ENCODE results near the gene GPATCH3. TPM values are rescaled to one million over a fixed set of nuclear protein-coding genes. Genes with fewer than 3 reads are reported as not detected.
"Not testable (repeated sequence)": the region's sequence is repeated elsewhere in the genome, so short reads cannot be mapped to it uniquely, and the experiment has no call there.

GPATCH3 gene
- total RNA-seq, 1 donor from 2014 or later: 7.9 TPM

DNA sequence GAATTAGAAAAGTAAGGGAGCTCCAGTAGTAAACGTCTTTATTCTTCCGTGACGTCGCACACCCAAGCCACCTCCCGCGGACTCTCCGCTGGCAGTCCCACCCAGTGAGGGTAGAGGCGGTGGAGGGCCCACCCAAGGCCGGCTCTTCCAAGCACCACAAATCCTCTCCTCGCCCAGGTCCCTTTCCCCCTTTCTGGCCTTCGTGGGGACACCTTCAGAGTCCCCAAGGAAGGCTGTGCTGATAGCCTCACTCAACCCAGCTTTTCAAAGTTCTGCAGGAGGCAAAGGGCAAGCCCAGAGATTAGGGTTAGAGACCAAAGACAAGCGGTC, 9.8 kb downstream of the GPATCH3 start:
- Histone ChIP-seq H3K4me3 (peak overlapping the region; percentile 93), H3K4me1 (peaks cover 45% of the 10 kb centered on the region), H3K36me3 (peaks cover 76% of the 10 kb centered on the region), H3K27ac (replicated peaks) (peak overlapping the region; percentile 90), H3K27me3 (ENCODE audit: low read depth) (no peaks in the 10 kb centered on the region), H3K9me3 (replicated peaks) (no peaks in the 10 kb centered on the region)
- DNase-seq: no peak
- TF ChIP-seq CTCF (IDR thresholded peaks at IDR 0.05; ENCODE audit: borderline replicate concordance): no peak
- intact Hi-C loops (cut with micrococcal nuclease): no loop called here

DNA sequence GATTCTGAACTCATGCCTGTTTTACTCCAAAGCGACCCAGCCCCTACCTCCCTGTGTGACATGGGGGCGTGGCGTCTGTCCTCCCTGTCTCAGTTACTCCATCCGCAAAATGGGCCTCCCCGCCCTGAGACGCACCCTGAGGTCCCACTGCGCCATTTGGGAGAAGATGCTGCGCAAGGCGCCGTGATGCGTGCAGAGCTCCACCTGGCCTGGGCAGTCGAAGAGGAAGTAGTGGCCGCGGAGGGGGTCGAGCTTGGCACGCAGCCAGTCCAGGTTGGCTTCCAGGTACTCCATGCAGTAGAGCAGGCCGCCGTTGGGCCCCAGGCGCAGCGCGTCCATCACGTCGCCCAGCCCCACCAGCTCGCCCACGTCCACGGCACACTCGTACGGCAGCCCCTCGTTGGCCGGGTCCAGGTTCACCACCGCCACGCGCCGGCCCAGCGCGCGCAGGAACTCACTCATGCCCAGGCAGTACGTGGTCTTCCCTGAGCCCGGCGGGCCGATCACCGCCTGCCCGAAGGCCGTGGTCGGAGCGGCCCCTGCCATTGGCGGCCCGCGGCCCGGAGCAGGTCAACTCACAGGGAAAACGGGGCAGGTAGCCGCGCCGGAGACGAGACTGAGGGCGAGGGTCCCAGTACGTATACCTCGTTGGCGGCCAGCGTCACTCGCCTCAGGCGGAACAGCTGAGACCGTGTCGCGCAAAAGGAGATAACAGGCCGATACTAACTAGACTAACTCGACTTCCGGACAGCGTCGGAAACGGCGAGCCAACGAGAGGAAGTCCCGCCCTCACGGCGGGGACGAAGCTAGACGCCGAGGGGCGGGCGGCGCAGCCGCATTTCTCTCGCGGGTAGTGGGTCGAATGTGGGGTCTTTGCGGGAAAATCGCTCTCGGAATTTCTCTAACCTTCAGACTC, 10.5 kb downstream of the GPATCH3 start, which contains the start of gene GPN2:
TSS of gene GPN2 (minus strand) at position 733 of the 916 bp plus-strand sequence. CDS start at position 546, 187 bp downstream.
- H3K27me3 ChIP-seq (ENCODE audit: low read depth): no peaks in the 10 kb centered on the region
- DNase-seq: peak; percentile 80
- no peak for TF ChIP-seq CTCF (IDR thresholded peaks at IDR 0.05; ENCODE audit: borderline replicate concordance)
- peaks cover 76% of the 10 kb centered on the region for H3K36me3 ChIP-seq
- H3K9me3 ChIP-seq (replicated peaks): no peaks in the 10 kb centered on the region
- H3K4me3 ChIP-seq: peak within 1 kb of the TSS; percentile 93
- peaks cover 43% of the 10 kb centered on the region for H3K4me1 ChIP-seq
- peak within 1 kb of the TSS; percentile 90 for H3K27ac ChIP-seq (replicated peaks)
- intact Hi-C loops (cut with micrococcal nuclease): no loop called here

DNA sequence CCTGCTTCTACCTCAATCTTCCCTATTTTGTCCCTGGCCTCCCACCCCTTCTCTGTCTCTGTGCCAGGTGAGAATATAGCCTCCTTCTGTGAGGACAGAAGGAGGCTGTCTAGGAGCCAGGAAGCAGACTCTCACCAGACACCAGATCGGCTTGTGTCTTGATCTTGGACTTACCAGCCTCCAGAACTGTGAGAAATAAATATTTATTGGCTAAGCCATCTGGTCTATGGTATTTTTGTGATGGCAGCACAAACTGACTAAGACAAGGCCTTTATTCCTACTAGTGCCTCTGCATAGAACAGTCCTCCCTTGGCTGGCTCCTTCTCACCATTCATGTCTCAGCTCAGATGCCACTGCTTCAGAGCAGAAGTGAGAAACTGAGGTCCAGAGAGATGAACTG, 12.0 kb downstream of the GPATCH3 start:
- peak overlapping the region; percentile 26 for H3K27ac ChIP-seq (replicated peaks)
- no peak for DNase-seq
- no peak for TF ChIP-seq CTCF (IDR thresholded peaks at IDR 0.05; ENCODE audit: borderline replicate concordance)
- H3K36me3 ChIP-seq: peaks cover 76% of the 10 kb centered on the region
- H3K9me3 ChIP-seq (replicated peaks): no peaks in the 10 kb centered on the region
- peaks cover 43% of the 10 kb centered on the region for H3K4me1 ChIP-seq
- intact Hi-C loops (cut with micrococcal nuclease): no loop called here
- no peak overlapping the region for H3K4me3 ChIP-seq
- no peaks in the 10 kb centered on the region for H3K27me3 ChIP-seq (ENCODE audit: low read depth)

GRCh38 chr1:26887125-26887524, 13.1 kb downstream of the GPATCH3 start:
- peak overlapping the region; percentile 28 for H3K27ac ChIP-seq (replicated peaks)
- intact Hi-C loops (cut with micrococcal nuclease): no loop called here
- no peaks in the 10 kb centered on the region for H3K27me3 ChIP-seq (ENCODE audit: low read depth)
- peaks cover 43% of the 10 kb centered on the region for H3K4me1 ChIP-seq
- no peak overlapping the region for H3K4me3 ChIP-seq
- peaks cover 76% of the 10 kb centered on the region for H3K36me3 ChIP-seq
- DNase-seq: no peak
- no peaks in the 10 kb centered on the region for H3K9me3 ChIP-seq (replicated peaks)
- peak; percentile 44 for TF ChIP-seq CTCF (IDR thresholded peaks at IDR 0.05; ENCODE audit: borderline replicate concordance)

DNA sequence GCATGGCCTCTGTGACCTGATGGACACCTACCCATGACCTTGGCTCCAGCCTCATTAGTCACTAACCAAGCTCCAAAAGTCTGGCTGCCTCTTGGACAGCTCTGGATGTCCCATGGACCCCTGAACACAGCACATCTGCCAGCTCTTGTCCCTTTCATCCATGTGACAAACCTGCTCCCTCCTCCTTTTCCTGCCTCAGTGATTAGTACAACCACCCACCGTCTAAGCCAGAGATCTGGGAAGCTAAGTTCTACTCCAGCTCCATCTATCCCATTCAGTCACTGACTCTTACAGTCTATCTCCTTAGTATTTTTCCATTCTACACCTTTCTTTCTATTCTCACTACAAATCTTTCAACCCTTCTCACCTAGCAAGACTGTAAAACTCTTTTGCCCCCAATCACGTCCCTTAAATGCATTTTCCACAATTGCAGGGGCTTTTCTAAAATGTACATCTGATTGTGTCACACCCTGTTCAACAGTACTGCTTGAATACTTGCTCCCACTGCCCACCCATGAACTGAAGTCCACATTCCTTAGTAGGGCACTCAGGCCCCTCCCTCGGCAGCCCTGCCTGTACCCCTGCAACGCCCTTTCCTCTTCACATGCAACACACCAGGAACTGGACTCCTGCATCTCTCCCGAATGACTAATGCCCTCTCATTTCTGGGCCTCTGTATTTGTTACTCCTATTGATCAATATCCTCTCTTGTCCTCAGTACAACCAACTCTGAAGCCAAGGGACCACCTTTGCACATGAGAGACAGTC, 17.4 kb downstream of the GPATCH3 start:
- Histone ChIP-seq H3K4me1 (peaks cover 13% of the 10 kb centered on the region), H3K36me3 (peaks cover 97% of the 10 kb centered on the region), H3K27me3 (ENCODE audit: low read depth) (no peaks in the 10 kb centered on the region), H3K27ac (replicated peaks) (no peak overlapping the region), H3K9me3 (replicated peaks) (no peaks in the 10 kb centered on the region), H3K4me3 (no peak overlapping the region)
- no peak for TF ChIP-seq CTCF (IDR thresholded peaks at IDR 0.05; ENCODE audit: borderline replicate concordance)
- DNase-seq: no peak
- intact Hi-C loops (cut with micrococcal nuclease): no loop called here

- H3K27me3 ChIP-seq (ENCODE audit: low read depth); H3K4me3 ChIP-seq; DNase-seq; H3K27ac ChIP-seq (replicated peaks); H3K9me3 ChIP-seq (replicated peaks); H3K4me1 ChIP-seq; intact Hi-C loops (cut with micrococcal nuclease): not testable (repeated sequence)
- peaks cover 93% of the 10 kb centered on the region for H3K36me3 ChIP-seq
These were observed 18.7 kb downstream of the GPATCH3 start for GRCh38 chr1:26881611-26882010.

Data from left ventricle myocardium inferior (tissue), 1 donor.